GM21528 (cell line): ENCODE data around the gene TBPL2.
"Not testable (repeated sequence)": the region's sequence is repeated elsewhere in the genome, so short reads cannot be mapped to it uniquely, and the experiment has no call there.

Source experiments
- ATAC-seq: cut with Tn5 transposase; IDR thresholded peaks from one replicate; pipeline ENCODE4 v1.9.1; 2021; ENCODE audit warnings: mild to moderate bottlenecking, moderate library complexity; ENCODE audit not compliant: unreplicated experiment, low FRiP score

TBPL2 gene

DNA sequence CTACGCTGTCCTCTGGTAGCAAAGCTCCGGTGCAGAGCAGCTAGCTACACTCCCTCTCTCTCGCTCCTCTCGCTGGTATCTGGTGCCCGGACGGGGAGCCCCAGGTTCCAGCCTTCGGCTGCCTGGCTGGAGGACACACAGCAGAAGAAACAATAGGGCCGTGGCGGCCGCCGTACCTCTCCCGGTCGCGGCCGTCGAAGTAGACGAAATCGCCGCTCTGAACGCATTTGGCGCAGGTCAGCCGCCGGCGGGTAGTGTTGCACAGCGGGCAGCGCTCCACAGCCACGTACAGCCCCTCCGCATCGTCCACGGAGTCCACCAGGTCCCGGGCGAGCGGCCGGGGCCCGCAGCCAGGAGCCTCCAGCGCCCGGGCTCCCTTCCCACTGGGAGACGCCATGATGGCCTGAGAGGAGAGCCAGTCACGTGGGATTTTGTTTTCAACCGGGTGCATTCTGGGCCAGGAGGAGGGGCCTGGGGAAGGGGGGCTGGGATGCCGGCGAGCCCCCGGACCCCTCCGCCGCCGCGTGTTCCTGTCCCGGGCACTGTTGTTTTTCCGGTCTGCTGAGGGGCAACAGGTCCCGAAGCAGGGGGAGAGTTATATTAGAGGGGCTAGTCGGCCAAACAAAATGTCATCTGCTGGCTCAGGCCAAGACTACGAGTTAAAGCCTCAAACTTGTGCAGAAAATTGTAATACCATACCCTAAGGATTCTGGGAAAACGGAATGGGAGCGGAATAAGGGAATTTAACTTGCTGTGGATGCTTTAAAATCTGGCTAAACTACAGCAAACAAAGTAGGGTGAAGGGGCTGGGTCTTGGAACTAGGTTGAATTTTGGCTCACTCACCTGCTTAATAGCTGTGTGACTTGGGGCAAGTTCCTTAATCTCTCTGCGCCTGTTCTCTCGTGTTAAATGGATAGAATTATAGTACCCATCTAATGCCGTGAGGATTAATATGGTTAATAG is 28.7 kb downstream of the TBPL2 start, which contains the start of gene ATG14:
Gene ATG14, minus strand, starts transcription at position 405 of the 964 bp plus-strand sequence. Its CDS starts 8 bp downstream, at position 397.
- ATAC-seq: peak; percentile 91

DNA sequence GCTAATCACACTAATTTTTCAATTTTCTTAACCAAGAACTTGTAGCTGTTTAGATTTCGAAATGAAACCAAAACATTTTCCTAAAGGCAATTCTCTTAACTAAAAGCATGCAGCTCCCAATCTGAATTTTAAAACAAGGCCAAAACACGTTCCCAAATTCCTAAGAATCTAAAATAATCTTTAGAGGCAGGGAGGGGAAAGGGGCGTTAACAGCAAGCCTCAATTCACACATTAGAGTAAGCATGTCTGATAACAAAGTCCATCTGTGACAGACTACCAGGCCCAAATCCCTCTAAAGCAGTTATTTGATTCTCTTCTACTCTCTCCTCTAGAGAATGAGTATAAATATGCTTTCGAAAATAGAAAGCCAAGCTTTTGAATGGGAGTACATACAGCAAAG is 29.5 kb downstream of the TBPL2 start:
- ATAC-seq: no peak

DNA sequence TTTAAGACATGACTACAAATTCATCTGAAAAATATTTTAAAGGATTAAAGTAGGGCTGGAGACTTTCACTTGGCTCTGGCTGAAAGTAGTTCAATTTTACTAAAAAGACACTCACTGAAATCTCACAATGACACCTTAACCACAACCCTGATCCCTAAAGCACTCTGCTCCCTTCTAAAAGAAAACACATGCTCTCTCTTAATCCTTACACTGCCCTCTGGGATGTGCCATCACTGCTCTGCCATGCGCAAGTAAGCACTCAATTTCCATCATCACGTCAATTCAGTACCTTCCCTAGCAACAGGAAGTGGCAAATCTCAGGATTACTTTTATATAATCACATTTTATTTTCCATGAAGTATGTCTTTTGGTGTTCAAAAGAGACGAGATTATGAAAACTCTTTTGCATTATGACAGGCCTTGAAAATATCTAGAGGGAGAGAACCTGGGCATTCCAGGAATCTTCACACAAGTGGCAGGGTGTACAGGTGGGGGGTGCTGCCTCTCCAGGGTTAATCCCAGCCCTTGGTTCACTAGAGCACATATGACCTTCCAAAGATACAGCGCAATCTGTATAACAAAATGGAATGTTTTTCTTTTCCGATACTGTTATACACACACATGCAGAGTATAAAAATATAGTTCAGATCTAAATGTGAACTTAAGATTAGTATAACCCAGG is 36.1 kb downstream of the TBPL2 start:
- no peak for ATAC-seq

DNA sequence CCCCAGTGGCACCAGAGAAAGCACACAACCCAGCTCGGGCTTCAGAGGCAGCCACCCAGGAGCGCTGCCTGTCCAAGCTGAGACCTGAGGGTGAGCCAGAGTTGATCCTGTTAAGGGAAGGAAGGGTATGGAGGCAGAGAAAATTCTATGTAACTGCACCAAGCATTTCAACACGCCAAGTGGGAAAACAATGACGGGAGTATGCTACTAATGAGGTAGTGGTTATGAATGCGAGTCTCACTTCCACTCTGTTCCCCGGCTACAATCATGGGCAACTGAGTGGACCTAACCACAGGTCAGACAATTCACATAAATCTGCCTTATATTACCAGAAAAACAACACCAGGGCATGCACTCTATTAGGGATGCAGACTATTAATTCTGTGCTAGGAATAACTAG is 38.7 kb downstream of the TBPL2 start:
- no peak for ATAC-seq

DNA sequence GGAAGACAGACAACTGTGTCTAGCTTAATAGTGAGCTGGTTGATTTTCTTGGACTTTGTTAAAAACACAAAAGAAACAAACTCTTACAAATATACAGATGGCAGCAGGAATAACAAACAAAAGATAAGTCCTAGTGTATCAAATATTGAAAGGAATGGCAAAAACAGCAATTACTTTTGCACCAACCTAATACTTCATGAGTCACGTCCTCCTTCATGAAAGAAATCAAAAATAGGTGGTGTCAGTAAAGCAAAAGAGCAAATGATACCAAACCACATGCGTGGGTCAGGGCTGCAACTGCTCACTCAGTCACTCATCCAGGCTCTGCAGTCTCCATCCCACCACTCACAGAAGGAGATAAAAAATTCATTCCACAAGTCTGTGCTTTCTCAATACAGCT is 40.6 kb downstream of the TBPL2 start:
- no peak for ATAC-seq

DNA sequence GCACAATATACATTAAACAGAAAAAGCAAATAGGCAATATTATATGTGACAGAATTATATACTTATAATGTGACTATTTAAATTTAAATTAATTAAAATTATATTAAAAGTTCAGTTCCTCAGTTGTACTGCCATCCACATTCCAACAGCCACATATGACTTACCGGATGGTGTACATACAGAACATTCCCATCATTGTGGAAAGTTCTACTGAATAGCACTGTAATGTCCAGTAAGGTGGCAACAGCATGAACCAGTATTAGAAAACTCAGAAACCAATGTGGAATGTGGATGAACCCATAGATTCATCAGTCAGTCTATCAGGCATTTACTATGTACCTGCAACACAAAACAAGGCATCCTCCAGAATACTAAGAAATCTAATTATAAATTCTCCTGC is 41.2 kb downstream of the TBPL2 start:
- ATAC-seq: no peak

DNA sequence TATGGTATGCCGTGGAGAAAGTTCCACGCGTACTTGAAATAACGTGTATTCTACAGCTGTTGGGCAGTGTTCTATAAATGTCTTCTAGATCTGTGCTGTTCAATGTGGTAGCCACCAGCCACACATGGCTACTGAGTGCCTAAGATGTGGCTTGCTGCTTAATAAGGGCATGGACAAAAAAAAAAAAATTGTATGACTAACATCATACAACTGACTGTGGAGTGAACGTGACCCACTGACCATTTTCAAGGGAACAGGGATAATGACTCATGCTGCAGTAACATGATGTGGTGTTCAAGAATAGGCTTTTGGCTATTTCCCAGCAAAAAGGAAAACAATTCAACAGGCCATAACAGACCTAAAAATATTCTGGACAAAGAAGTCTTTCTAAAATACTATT is 41.7 kb downstream of the TBPL2 start:
- ATAC-seq: no peak

DNA sequence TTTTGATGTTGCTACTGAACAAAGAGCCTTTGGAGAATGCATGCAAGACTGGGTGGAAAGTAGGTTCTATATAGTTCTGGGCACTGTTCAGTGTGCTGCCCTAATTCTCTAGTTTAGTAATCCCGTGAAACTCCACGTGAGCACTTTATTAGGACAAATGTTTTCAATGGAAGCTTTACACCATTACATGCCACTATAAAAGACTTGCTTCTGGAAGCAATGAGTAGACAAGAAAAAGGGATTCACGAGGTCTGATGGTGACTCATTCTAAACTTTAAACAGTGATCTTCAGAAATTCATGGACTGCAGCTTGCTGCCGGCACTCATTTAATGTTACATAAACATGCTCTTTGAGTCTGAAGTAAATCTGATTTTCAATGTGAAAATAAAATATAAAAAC is 51.1 kb downstream of the TBPL2 start:
- no peak for ATAC-seq

DNA sequence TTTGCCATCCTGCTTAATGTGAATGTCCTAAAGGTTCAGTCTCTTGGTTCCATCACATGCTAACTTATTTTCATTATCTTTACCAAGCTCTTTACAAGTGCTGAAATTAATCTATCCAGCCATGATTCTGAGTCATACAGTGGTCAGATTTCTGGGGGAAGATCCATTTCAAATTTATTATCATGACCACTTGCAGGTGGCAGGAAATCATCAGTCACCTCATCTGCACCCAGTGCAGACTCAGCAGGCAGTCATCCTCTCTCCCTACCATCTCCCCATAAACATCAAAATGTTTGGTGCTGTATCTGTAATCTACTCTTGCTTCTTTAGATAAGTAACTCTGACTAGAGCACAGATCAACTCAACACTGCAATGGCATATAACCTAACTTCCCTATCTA is 52.3 kb downstream of the TBPL2 start:
- no peak for ATAC-seq

DNA sequence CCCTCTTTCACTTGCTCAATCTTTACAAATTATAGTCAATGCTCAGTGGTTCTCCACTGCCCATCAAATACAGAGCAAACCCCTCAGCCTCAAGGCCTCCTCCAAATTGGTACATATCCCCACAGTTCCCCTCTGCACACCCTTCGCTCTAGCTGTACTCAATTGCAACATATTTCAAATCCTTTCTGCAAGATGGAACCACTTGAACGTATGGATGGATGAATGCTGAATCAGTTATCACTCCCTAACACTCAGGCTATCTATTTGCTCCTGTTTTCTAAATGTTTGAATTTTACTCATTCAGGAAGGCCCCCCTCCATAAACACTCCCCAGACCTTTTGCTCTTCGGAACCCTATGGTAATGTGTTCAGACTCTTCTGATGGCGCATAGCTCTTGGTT is 53.3 kb downstream of the TBPL2 start:
- no peak for ATAC-seq

DNA sequence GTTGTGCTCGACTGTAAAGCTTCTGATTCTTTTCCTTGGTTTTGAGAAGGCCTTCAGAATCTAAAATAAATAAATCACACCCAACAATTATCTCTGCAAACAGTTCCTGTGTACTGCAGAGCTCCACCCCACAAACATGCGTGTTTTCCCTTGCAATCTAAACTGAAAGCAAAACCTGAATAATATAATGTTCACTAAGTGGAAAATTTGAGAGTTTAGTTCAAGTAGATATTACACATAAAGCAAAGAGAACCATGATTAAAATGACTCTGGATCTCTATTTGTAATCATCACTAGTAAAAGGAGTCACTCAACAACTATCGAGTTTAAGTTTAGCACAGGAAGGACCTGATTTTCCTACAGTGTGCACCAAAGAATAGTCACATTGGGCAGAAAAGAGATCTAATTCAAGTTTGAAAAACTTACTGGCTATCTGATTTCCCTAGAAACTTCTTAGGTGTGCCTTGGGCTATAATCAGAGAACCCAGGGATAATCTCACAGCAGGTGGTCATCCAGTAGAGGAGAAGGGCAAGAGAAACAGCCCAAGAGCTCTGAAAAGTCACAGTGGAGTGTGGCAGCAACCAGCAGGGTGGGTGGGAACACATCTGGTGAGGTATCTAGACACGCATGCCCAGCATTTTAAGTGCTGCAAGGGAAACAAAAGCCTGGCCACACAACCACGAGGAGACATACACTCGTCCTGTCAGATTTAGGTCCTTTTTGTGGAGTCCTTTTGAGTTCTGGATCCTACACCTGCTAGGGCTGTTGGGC is 54.2 kb downstream of the TBPL2 start:
- ATAC-seq: no peak

DNA sequence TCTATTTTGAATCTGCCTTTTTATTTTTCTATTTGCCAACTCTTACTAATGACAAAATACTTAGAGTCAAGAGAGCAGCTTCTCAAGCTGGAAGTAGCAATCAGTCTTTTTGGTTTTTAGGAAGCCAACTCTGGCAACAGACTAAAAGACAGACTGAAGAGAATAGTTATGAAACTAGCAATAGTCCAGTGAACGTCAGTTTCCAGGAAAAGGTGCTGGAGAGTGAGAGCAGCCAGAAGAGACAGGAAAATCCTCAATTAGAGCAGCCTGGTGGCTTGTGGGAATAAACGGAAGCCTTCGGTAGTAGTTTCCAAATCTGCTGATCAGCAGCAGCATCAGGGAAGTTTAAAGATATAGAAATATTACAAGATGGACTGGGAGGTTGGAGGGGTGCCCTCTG is 55.9 kb downstream of the TBPL2 start:
- no peak for ATAC-seq

DNA sequence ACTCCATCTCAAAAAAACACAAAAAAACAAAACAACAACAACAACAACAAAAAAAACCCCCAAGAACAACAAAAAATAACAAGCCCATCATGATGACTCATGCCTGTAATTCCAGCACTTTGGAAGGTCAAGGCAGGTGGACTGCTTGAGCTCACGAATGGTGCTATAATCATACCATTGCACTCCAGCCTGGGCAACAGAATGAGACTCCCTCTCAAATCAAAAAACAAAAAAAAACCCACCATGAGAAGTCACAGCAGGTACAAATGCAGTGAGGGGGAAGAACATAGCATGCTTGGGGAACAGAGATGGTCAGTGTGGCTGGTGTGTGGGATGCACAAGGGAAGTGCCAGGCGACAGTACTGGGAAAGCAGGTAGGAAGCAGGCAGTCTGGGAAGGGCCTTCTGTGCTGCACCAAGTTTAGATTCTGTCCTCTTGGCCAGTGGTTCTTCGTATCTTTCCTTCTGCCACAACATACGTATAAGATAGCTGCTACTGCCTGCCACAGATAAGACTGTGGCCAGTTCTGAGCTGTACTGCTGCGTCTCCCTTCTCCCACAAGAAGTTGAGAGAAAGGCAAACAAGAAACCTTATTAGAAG is 56.8 kb downstream of the TBPL2 start:
- no peak for ATAC-seq

DNA sequence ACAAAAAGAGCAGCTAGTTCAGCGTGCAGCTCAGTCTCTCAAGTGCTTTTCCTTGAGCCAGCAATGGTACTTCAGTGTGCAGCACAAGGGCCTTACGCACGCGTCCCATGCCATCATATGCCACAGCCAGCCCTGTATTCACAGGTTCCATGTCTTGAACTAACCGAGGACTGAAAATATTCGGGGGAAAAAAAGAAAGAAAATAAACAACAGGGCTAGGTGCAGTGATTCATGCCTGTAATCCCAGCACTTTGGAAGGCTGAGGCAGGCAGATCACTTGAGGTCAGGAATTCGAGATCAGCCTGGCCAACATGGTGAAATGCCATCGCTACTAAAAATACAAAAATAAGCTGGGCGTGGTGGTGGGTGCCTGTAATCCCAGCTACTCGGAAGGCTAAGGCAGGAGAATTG is 57.4 kb downstream of the TBPL2 start:
- ATAC-seq: not testable (repeated sequence)

DNA sequence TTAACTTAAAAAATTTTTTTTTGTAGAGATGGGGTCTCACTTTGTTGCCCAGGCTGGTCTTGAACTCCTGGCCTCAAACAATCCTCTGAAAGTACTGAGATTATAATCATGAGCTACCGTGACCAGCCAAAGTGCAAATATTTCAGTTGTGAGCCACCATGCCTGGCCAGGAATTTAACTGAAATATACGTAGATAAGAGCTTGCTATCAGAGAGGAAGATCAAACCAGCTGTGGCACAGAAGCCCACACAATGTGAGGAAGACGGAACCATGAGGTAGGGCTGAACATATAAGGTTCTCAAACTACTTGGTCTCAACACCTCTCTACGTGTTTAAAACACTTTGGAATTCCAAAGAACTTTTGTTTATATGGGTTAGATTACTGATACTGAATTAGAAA is 57.9 kb downstream of the TBPL2 start:
- no peak for ATAC-seq

DNA sequence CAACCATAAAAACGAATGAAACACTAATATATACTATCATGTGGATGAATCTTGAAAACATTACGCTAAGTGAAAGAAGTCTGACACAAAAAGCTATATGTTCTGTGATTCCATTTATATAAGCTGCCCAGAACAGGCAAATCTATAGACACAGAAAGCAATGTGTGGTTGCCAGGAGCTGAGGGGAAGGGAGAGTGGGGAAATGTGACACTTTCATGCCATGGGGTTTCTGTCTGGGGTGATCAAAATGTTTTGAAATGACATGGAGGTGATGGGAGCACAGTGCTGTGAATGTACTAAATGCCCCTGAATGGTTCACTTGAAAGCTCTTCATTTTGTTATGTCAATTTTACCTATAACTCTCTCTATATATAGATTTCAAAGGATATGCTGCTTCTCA is 58.9 kb downstream of the TBPL2 start:
- no peak for ATAC-seq

DNA sequence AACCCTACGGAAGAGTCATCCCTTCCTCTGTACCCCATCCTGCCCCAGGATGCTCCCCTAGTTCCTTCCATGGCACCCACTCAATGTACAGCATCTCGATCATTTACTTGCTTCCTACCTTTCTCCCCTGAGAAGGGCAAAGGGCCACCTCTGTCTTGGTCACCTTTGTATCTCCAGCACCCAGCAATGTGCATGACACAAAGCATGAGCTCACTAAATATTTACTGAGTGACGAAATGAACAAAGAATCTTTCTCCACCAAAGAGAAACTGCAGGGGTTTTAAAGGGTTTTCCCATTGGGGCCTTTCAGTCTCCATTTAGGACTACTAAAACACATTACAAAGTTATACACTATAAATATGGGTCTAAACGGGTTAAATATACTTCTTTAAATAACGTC is 59.4 kb downstream of the TBPL2 start:
- ATAC-seq: no peak

DNA sequence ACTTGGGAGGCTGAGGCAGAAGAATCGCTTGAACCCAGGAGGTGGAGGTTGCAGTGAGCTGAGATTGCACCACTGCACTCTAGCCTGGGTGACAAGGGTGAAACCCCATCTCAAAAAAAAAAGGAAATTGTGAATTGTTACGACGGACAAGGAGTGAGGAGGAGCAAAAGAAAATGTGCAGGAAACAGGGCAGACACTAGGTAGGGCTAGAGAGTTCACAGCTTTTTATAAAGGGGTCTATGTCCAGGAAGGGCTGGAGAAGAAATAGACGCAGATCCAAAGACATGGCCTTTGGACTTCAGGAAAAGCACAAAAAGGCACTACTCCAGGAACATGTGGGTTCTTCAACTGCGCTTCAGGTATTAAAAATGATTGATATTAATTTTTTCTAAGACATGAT is 63.2 kb downstream of the TBPL2 start:
- ATAC-seq: no peak

DNA sequence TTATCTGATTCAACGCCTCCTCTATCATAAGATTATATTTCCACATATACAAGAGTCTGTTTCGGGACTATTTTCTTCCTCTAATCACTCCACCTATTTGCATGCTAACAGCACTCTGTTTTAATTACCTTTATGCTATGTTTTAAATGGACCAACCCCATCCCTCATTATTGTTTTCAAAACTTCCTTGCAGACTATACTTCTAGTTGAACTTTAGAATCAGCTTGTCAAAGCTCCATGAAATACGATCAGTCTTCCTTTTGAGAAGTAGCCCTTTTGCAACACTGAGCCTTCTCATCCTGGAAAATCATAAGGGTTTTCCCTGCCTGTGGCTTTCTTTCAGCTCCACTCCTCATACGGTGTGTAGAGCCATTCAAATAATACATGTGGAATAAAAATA is 65.6 kb downstream of the TBPL2 start:
- no peak for ATAC-seq
